ENCODE measurements around the gene RIPPLY3. TPM values are rescaled to one million over a fixed set of nuclear protein-coding genes. Genes with fewer than 3 reads are reported as not detected.

RIPPLY3 gene
- total and polyA plus RNA-seq, 2 donors, result 0.05 to 0.16 TPM

DNA sequence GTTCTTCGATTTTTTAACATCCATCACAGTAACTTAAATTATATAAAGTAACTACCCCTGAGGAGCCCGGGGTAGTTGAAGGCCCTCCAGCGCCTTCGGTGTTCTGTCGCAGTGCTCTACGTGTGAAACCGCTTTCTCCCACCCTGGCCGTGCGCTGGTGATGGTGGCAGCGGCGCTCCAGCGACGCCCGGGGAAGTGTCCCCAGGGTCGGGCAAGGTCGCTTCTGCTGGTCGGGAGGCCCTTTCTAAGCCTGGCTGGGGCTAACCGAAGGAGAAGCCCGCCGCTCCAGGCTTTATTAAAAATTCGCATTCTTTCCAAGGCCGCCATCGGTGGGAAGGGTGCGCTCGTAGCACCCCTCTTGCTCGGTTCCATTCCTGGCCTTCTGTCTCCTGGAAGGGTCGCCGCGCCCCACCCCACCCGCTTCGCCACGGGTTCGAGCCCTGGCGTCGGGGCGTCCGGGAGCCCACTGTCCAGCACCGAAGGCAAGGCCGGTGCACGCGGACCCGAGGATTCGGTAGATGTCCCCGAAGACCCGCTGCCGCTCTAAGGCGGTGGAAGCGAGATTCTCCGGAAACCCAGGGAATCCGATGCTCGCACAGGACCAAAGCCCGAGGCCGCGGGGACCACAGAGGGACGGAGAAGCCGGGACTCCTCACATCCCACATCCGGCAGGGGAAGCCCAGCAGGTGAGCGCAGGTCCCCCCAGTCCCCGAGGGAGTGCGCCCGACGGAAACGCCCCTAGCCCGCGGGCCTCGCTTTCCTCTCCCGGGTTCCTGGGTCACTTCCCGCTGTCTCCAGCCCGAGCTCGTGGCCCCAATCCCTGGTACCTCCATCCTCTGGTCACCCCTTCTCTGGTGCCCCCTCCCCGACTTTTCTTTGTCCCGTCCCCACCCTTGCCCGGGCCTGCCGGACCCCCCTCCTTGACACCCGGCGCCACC lies 685 bp upstream of the RIPPLY3 start:
- Histone ChIP-seq H3K4me3 (ENCODE audit: low read length in 2 of 2) (peak overlapping the region; percentile 7 to 46), H3K36me3 (ENCODE audit: control insufficient read depth in 2 of 2, insufficient read depth in 2 of 2, low read length in 1 of 2) (no peaks in the 10 kb centered on the region), H3K9me3 (ENCODE audit: control insufficient read depth in 2 of 2, insufficient read depth in 1 of 2, low read length in 1 of 2) (peaks cover 0 to 5% of the 10 kb centered on the region in 2 donors), H3K27me3 (ENCODE audit: control insufficient read depth in 2 of 2, insufficient read depth in 1 of 2, low read length in 1 of 2) (peaks cover 43 to 68% of the 10 kb centered on the region in 2 donors), H3K27ac (ENCODE audit: low read depth in 1 of 2, low read length in 1 of 2) (no peak overlapping the region), H3K4me1 (ENCODE audit: control insufficient read depth in 2 of 2, insufficient read depth in 2 of 2, low read length in 2 of 2) (peaks cover 4 to 13% of the 10 kb centered on the region in 2 donors)
- DNase-seq (ENCODE audit: low read depth in 6 of 9, low spot score in 9 of 9), result no peak
- WGBS, result 31% methylated on average over 76 of the region's 76 CpGs

DNA sequence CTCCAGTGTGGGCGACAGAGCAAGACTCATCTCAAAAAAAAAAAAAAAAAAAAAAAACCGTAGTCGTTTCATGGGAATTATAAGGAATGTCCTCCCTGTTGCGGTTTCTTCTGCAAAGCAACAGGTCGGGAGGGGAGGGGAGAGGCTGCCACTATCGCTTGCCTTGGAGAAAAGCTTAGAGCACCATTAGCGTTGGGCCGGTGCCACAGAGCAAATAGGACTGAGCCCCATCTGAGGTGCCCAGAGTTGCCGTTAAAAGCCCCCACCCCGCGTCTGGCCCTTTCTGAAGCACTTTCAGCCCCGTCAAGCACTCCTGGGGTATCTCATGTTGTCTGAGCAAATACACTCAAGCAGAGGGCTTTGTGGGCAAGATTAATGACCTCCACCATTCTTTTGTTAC lies 2.2 kb downstream of the RIPPLY3 start:
- Histone ChIP-seq H3K9me3 (ENCODE audit: control insufficient read depth in 2 of 2, insufficient read depth in 1 of 2, low read length in 1 of 2) (peaks cover 0 to 5% of the 10 kb centered on the region in 2 donors), H3K36me3 (ENCODE audit: control insufficient read depth in 2 of 2, insufficient read depth in 2 of 2, low read length in 1 of 2) (no peaks in the 10 kb centered on the region), H3K27me3 (ENCODE audit: control insufficient read depth in 2 of 2, insufficient read depth in 1 of 2, low read length in 1 of 2) (peaks cover 43 to 72% of the 10 kb centered on the region in 2 donors), H3K4me1 (ENCODE audit: control insufficient read depth in 2 of 2, insufficient read depth in 2 of 2, low read length in 2 of 2) (peaks cover 4 to 13% of the 10 kb centered on the region in 2 donors), H3K27ac (ENCODE audit: low read depth in 1 of 2, low read length in 1 of 2) (no peak overlapping the region), H3K4me3 (ENCODE audit: low read length in 2 of 2) (no peak overlapping the region)
- no peak for DNase-seq (ENCODE audit: low read depth in 6 of 9, low spot score in 9 of 9)
- 60% methylated on average over 12 of the region's 12 CpGs for WGBS

DNA sequence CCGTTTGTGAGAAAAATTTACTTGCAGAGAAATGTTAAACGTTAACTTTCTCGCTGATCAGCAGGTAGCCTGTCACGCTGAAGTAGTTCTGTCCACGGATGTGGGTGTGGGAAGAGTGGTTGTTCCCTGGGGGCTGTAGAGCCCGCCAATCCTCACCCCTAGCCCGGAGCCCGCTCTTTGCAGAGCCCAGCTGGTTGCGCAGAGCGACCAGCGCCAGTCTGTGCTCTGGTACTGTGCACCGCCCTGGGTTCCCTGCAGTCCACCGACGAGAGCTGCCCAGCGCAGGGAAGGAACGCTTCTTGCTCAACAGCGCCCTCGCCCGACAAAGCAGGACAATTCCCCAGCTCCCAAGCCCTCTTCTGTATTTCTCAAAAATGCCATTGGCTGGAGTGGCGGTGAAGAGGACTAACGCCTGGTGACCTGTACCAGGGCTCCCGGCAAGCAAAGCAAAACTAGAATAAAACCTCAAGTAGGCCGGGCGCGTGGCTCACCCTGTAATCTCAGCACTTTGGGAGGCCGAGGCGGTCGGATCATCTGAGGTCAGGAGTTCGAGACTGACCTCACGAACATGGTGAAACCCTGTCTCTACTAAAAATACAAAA lies 3.3 kb downstream of the RIPPLY3 start:
- DNase-seq (ENCODE audit: low read depth in 6 of 9, low spot score in 9 of 9), result peak in 8 of 9 donors; percentile 29 to 80 (median 60)
- Histone ChIP-seq H3K4me3 (ENCODE audit: low read length in 2 of 2) (peak overlapping the region in 1 of 2 donors; percentile 11), H3K9me3 (ENCODE audit: control insufficient read depth in 2 of 2, insufficient read depth in 1 of 2, low read length in 1 of 2) (peaks cover 0 to 5% of the 10 kb centered on the region in 2 donors), H3K36me3 (ENCODE audit: control insufficient read depth in 2 of 2, insufficient read depth in 2 of 2, low read length in 1 of 2) (no peaks in the 10 kb centered on the region), H3K27ac (ENCODE audit: low read depth in 1 of 2, low read length in 1 of 2) (no peak overlapping the region), H3K4me1 (ENCODE audit: control insufficient read depth in 2 of 2, insufficient read depth in 2 of 2, low read length in 2 of 2) (peaks cover 4 to 13% of the 10 kb centered on the region in 2 donors), H3K27me3 (ENCODE audit: control insufficient read depth in 2 of 2, insufficient read depth in 1 of 2, low read length in 1 of 2) (peaks cover 43 to 64% of the 10 kb centered on the region in 2 donors)
- WGBS, result 12% methylated on average over 30 of the region's 30 CpGs

DNA sequence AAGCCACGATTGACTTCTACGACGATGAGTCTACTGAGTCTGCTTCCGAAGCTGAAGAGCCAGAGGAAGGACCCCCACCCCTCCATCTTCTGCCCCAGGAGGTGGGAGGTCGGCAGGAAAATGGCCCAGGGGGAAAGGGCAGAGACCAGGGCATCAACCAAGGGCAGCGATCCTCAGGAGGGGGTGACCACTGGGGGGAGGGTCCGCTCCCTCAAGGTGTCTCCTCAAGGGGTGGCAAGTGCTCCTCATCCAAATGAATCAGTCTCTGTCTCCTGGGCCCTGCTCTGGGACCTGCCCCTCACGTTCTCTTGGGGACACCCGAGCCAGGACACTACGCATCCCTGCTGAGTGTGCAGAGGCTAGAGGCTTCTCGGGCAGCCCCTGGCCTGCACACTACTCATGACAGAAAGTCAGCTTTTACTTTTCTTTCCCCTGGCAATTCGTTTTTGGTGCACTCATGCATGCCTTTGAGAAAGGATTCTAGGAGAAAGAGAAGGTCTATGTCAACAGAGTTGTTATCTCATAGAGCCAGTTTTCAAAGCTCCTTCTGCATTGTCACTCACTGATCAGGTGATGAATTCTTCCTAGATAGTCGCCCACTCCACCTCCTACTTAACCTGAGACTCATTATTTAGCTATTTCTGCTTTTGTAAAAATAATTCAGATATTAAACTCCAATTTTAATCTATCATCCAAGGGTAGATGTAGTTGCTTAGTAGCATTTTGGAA lies 11.6 kb downstream of the RIPPLY3 start:
- H3K9me3 ChIP-seq (ENCODE audit: control insufficient read depth in 2 of 2, insufficient read depth in 1 of 2, low read length in 1 of 2), result no peaks in the 10 kb centered on the region
- H3K36me3 ChIP-seq (ENCODE audit: control insufficient read depth in 2 of 2, insufficient read depth in 2 of 2, low read length in 1 of 2), result no peaks in the 10 kb centered on the region
- DNase-seq (ENCODE audit: low read depth in 6 of 9, low spot score in 9 of 9), result no peak
- H3K4me3 ChIP-seq (ENCODE audit: low read length in 2 of 2), result no peak overlapping the region
- WGBS, result 92% methylated on average over 13 of the region's 13 CpGs
- no peaks in the 10 kb centered on the region for H3K4me1 ChIP-seq (ENCODE audit: control insufficient read depth in 2 of 2, insufficient read depth in 2 of 2, low read length in 2 of 2)
- no peak overlapping the region for H3K27ac ChIP-seq (ENCODE audit: low read depth in 1 of 2, low read length in 1 of 2)
- H3K27me3 ChIP-seq (ENCODE audit: control insufficient read depth in 2 of 2, insufficient read depth in 1 of 2, low read length in 1 of 2), result peaks cover 0 to 5% of the 10 kb centered on the region in 2 donors

DNA sequence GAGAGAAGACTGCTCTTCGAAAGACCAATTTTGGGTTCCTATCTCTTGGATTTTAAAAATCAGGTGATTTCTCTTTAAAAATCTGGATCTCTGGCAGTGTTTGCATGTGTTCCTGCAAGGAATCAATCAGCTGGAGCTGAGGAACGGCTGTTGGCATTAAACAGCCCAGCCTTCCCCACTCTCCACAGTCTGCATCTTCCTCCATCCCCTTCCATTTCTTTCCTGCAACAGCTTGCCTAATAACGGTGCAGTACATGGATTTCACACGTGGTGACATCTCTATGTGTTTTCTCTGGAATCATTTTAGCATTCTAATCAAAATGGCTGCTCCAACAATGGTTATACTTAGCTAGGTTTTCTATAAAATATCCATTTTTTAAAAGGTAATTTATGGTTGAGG lies 20.0 kb downstream of the RIPPLY3 start:
- Histone ChIP-seq H3K4me3 (ENCODE audit: low read length in 2 of 2) (no peak overlapping the region), H3K27me3 (ENCODE audit: control insufficient read depth in 2 of 2, insufficient read depth in 1 of 2, low read length in 1 of 2) (no peaks in the 10 kb centered on the region), H3K27ac (ENCODE audit: low read depth in 1 of 2, low read length in 1 of 2) (no peak overlapping the region), H3K36me3 (ENCODE audit: control insufficient read depth in 2 of 2, insufficient read depth in 2 of 2, low read length in 1 of 2) (no peaks in the 10 kb centered on the region), H3K4me1 (ENCODE audit: control insufficient read depth in 2 of 2, insufficient read depth in 2 of 2, low read length in 2 of 2) (no peaks in the 10 kb centered on the region), H3K9me3 (ENCODE audit: control insufficient read depth in 2 of 2, insufficient read depth in 1 of 2, low read length in 1 of 2) (no peaks in the 10 kb centered on the region)
- WGBS, result 74% methylated on average over 4 of the region's 4 CpGs
- no peak for DNase-seq (ENCODE audit: low read depth in 6 of 9, low spot score in 9 of 9)

DNA sequence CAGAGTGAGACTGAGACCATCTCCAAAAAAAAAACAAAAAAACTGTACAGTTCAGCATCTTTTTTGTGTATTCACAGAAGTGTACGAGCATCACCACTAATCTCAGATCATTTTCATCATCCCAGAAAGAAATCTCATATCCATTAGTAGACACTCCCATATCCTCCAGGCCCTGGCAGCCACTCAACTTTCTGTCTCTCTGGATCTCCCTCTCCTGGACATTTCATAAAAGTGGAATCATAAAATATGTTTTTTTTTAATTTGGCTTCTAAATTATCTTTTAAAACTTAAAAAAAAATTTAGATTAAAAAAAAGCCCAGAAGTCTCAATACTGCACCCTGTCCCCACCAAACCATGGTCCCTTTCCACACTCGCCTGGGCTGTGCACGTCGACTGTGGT lies 22.1 kb downstream of the RIPPLY3 start:
- no peaks in the 10 kb centered on the region for H3K36me3 ChIP-seq (ENCODE audit: control insufficient read depth in 2 of 2, insufficient read depth in 2 of 2, low read length in 1 of 2)
- no peaks in the 10 kb centered on the region for H3K27me3 ChIP-seq (ENCODE audit: control insufficient read depth in 2 of 2, insufficient read depth in 1 of 2, low read length in 1 of 2)
- DNase-seq (ENCODE audit: low read depth in 6 of 9, low spot score in 9 of 9), result no peak
- H3K4me1 ChIP-seq (ENCODE audit: control insufficient read depth in 2 of 2, insufficient read depth in 2 of 2, low read length in 2 of 2), result no peaks in the 10 kb centered on the region
- H3K27ac ChIP-seq (ENCODE audit: low read depth in 1 of 2, low read length in 1 of 2), result no peak overlapping the region
- H3K9me3 ChIP-seq (ENCODE audit: control insufficient read depth in 2 of 2, insufficient read depth in 1 of 2, low read length in 1 of 2), result no peaks in the 10 kb centered on the region
- WGBS, result 95% methylated on average over 4 of the region's 4 CpGs
- H3K4me3 ChIP-seq (ENCODE audit: low read length in 2 of 2), result no peak overlapping the region

DNA sequence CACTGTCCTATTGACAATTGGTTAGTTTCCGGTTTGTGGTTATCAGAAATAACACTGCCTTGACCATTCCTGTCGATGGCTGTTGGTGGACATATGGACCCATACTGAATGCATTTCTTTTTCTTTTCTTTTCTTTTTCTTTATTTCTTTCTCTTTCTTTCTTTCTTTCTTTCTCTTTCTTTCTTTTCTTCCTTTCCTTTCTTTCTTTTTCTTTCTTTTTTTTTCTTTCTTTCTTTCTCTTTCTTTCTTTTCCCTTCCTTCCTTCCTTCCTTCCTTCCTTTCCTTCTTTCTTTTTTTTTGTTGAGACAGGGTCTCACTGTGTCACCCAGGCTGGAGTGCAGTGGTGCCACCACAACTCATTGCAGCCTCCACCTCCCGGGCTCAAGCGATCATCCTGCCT lies 24.4 kb downstream of the RIPPLY3 start:
- Histone ChIP-seq H3K4me1 (ENCODE audit: control insufficient read depth in 2 of 2, insufficient read depth in 2 of 2, low read length in 2 of 2) (no peaks in the 10 kb centered on the region), H3K27me3 (ENCODE audit: control insufficient read depth in 2 of 2, insufficient read depth in 1 of 2, low read length in 1 of 2) (no peaks in the 10 kb centered on the region), H3K27ac (ENCODE audit: low read depth in 1 of 2, low read length in 1 of 2) (no peak overlapping the region), H3K4me3 (ENCODE audit: low read length in 2 of 2) (no peak overlapping the region), H3K9me3 (ENCODE audit: control insufficient read depth in 2 of 2, insufficient read depth in 1 of 2, low read length in 1 of 2) (no peaks in the 10 kb centered on the region), H3K36me3 (ENCODE audit: control insufficient read depth in 2 of 2, insufficient read depth in 2 of 2, low read length in 1 of 2) (no peaks in the 10 kb centered on the region)
- 99% methylated on average over 4 of the region's 4 CpGs for WGBS
- no peak for DNase-seq (ENCODE audit: low read depth in 6 of 9, low spot score in 9 of 9)

DNA sequence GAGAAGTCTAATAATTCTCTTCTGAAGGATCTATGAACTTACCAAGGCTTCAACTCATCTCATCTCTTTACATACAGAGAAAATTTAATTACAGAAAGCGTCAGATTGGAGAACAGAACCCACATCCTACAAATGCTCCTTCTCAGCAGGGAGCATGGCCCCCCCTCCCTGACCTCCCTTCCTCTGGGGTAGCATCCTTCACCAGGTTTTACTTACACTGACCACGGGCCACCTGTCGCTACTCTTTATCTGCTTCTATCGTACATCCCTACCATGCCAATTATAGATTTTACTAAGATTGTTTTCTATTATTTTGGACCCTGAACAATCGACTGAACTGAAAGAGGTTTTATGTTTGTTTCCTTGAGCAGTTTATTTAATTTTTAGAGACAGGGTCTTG lies 25.8 kb downstream of the RIPPLY3 start:
- no peaks in the 10 kb centered on the region for H3K9me3 ChIP-seq (ENCODE audit: control insufficient read depth in 2 of 2, insufficient read depth in 1 of 2, low read length in 1 of 2)
- no peaks in the 10 kb centered on the region for H3K27me3 ChIP-seq (ENCODE audit: control insufficient read depth in 2 of 2, insufficient read depth in 1 of 2, low read length in 1 of 2)
- no peak overlapping the region for H3K4me3 ChIP-seq (ENCODE audit: low read length in 2 of 2)
- H3K36me3 ChIP-seq (ENCODE audit: control insufficient read depth in 2 of 2, insufficient read depth in 2 of 2, low read length in 1 of 2), result no peaks in the 10 kb centered on the region
- no peaks in the 10 kb centered on the region for H3K4me1 ChIP-seq (ENCODE audit: control insufficient read depth in 2 of 2, insufficient read depth in 2 of 2, low read length in 2 of 2)
- WGBS, result 71% methylated on average over 5 of the region's 5 CpGs
- no peak overlapping the region for H3K27ac ChIP-seq (ENCODE audit: low read depth in 1 of 2, low read length in 1 of 2)
- no peak for DNase-seq (ENCODE audit: low read depth in 6 of 9, low spot score in 9 of 9)
